Thyroid gland (tissue), 4 donors: Measurements from ENCODE around the gene PRKCA. TPM values are rescaled to one million over a fixed set of nuclear protein-coding genes. Genes with fewer than 3 reads are reported as not detected.

Experiments
- DNase-seq, 2 donors: peaks; one replicate each; pipeline ENCODE4 v3.0.0-alpha.2; 2019
- H3K27ac ChIP-seq, 3 donors: fragments of 200-600 bp; sonication (generic); 1 replicate in 2 of 3; 2 replicates in 1 of 3; pipeline ENCODE4 v1.5.1; 2016 to 2019; ENCODE audit warnings: mild to moderate bottlenecking in 1 of 3, moderate library complexity in 1 of 3
- H3K27me3 ChIP-seq: fragments of 200-600 bp; sonication (generic); one replicate; pipeline ENCODE4 v1.5.1; 2019
- H3K36me3 ChIP-seq, 2 donors: fragments of 200-600 bp; sonication (generic); one replicate each; pipeline ENCODE4 v1.5.1; 2016 to 2019
- H3K4me1 ChIP-seq, 2 donors: fragments of 200-600 bp; sonication (generic); one replicate each; pipeline ENCODE4 v1.5.1; 2017 to 2019
- H3K4me3 ChIP-seq, 3 donors: fragments of 200-600 bp; sonication (generic); replicated peaks in 1 of 3; 1 replicate in 2 of 3; 2 replicates in 1 of 3; pipeline ENCODE4 v1.5.1; 2016; ENCODE audit warnings: mild to moderate bottlenecking in 1 of 3
- H3K9me3 ChIP-seq: fragments of 200-600 bp; sonication (generic); one replicate; pipeline ENCODE4 v1.5.1; 2017
- CTCF ChIP-seq, 6 experiments: fragments of 200-600 bp in 3 of 6; fragments of 450-650 bp in 3 of 6; sonication (generic) in 3 of 6; IDR thresholded peaks; one replicate each; pipeline ENCODE4 v1.5.1; 2016 to 2019; ENCODE audit warnings: antibody characterized with exemption in 6 of 6, mild to moderate bottlenecking in 2 of 6, inconsistent platforms in 1 of 6, moderate library complexity in 1 of 6
- POLR2A ChIP-seq, 2 donors: fragments of 450-650 bp; IDR thresholded peaks; one replicate each; pipeline ENCODE4 v1.6.1; 2017; ENCODE audit warnings: antibody characterized with exemption in 2 of 2, mild to moderate bottlenecking in 2 of 2, moderate library complexity in 1 of 2
- WGBS, 2 donors: methylation state at CpG; one replicate each; pipeline ENCODE4 v1.1.5; 2017; 5-methylcytosine and 5-hydroxymethylcytosine counted together
- intact Hi-C: fragments of 100-400 bp; cut with DNase I; formaldehyde crosslinking; loops from one replicate; pipeline ENCODE4 v1.15.1; 2023
- total RNA-seq, 4 donors: library from RNA; depleted of rRNA; stranded (reverse); fragments of >200 nt; gene quantifications; one replicate each; pipeline ENCODE4 v1.2.3, GENCODE V29; 2016

Gene PRKCA
- total RNA-seq, 4 donors from 2014 or later = 6.7 to 24.2 (median 15.3) TPM

GRCh38 chr17:66743511-66743910, 441.1 kb downstream of the PRKCA start:
- Histone ChIP-seq H3K4me3 (no peak overlapping the region), H3K4me1 (no peaks in the 10 kb centered on the region), H3K27ac (no peak overlapping the region), H3K9me3 (no peaks in the 10 kb centered on the region), H3K27me3 (no peaks in the 10 kb centered on the region), H3K36me3 (no peaks in the 10 kb centered on the region)
- no peak for DNase-seq
- TF ChIP-seq POLR2A (IDR thresholded peaks at IDR 0.05) (no peak), CTCF (IDR thresholded peaks at IDR 0.05) (no peak)
- intact Hi-C loops = no loop called here
- 95 to 98% methylated on average over 2 of the region's 2 CpGs for WGBS, 2 donors

- no peak for TF ChIP-seq CTCF (IDR thresholded peaks at IDR 0.05)
- no peak for TF ChIP-seq POLR2A (IDR thresholded peaks at IDR 0.05)
- H3K36me3 ChIP-seq = no peaks in the 10 kb centered on the region
- peak overlapping the region in 1 of 3 donors; percentile 16 for H3K27ac ChIP-seq
- peak; percentile 18 to 43 for DNase-seq
- intact Hi-C loops = no loop called here
- no peaks in the 10 kb centered on the region for H3K27me3 ChIP-seq
- WGBS, 2 donors = 52 to 56% methylated on average over 5 of the region's 5 CpGs
- H3K4me3 ChIP-seq = no peak overlapping the region
- no peaks in the 10 kb centered on the region for H3K4me1 ChIP-seq
- H3K9me3 ChIP-seq = no peaks in the 10 kb centered on the region
Measured at GRCh38 chr17:66746736-66747135, 444.3 kb downstream of the PRKCA start.

GRCh38 chr17:66747578-66748275, 445.3 kb downstream of the PRKCA start:
- H3K9me3 ChIP-seq = no peaks in the 10 kb centered on the region
- intact Hi-C loops = no loop called here
- no peak overlapping the region for H3K4me3 ChIP-seq
- TF ChIP-seq CTCF (IDR thresholded peaks at IDR 0.05) (no peak), POLR2A (IDR thresholded peaks at IDR 0.05) (no peak)
- 71 to 77% methylated on average over 17 of the region's 17 CpGs for WGBS, 2 donors
- no peaks in the 10 kb centered on the region for H3K36me3 ChIP-seq
- DNase-seq = no peak
- H3K27ac ChIP-seq = no peak overlapping the region
- H3K27me3 ChIP-seq = no peaks in the 10 kb centered on the region
- H3K4me1 ChIP-seq = no peaks in the 10 kb centered on the region

GRCh38 chr17:66748578-66748977, 446.2 kb downstream of the PRKCA start:
- Histone ChIP-seq H3K36me3 (no peaks in the 10 kb centered on the region), H3K27ac (no peak overlapping the region), H3K27me3 (no peaks in the 10 kb centered on the region), H3K9me3 (no peaks in the 10 kb centered on the region), H3K4me3 (no peak overlapping the region), H3K4me1 (no peaks in the 10 kb centered on the region)
- 78 to 84% methylated on average over 8 of the region's 8 CpGs for WGBS, 2 donors
- intact Hi-C loops = no loop called here
- no peak for DNase-seq
- TF ChIP-seq CTCF (IDR thresholded peaks at IDR 0.05) = no peak
- no peak for TF ChIP-seq POLR2A (IDR thresholded peaks at IDR 0.05)

GRCh38 chr17:66749217-66749832, 446.9 kb downstream of the PRKCA start:
- WGBS, 2 donors = 81 to 89% methylated on average over 6 to 7 of the region's 7 CpGs
- TF ChIP-seq CTCF (IDR thresholded peaks at IDR 0.05) (no peak), POLR2A (IDR thresholded peaks at IDR 0.05) (no peak)
- DNase-seq = no peak
- H3K36me3 ChIP-seq = no peaks in the 10 kb centered on the region
- intact Hi-C loops = no loop called here
- H3K27ac ChIP-seq = no peak overlapping the region
- no peaks in the 10 kb centered on the region for H3K27me3 ChIP-seq
- H3K4me1 ChIP-seq = no peaks in the 10 kb centered on the region
- no peaks in the 10 kb centered on the region for H3K9me3 ChIP-seq
- H3K4me3 ChIP-seq = no peak overlapping the region
